ENCODE results near the gene FAM13C. TPM values are rescaled to one million over a fixed set of nuclear protein-coding genes. Genes with fewer than 3 reads are reported as not detected.

The FAM13C gene
- total and polyA plus RNA-seq, 2 of the 13 experiments (the other 11 are each of a cell fraction or from before 2014, with no cell fraction given), result 0.07 to 0.26 TPM

GRCh38 chr10:59387951-59388670, 25.8 kb upstream of the FAM13C start:
- Histone ChIP-seq H3K36me3 (replicated peaks in 1 of 2; ENCODE audit: control insufficient read depth in 1 of 2, insufficient read depth in 2 of 2, low read length in 2 of 2) (no peaks in the 10 kb centered on the region), H3K27me3 (ENCODE audit: control insufficient read depth in 1 of 2, insufficient read depth in 2 of 2, low read length in 2 of 2) (peaks cover 0 to 4% of the 10 kb centered on the region in 2 experiments; a peak in 1 of 5 replicates), H3K4me1 (ENCODE audit: insufficient read depth, low read length) (no peaks in the 10 kb centered on the region), H2AFZ (ENCODE audit: low read length) (no peak overlapping the region), H3K79me2 (ENCODE audit: insufficient read depth, low read length) (no peaks in the 10 kb centered on the region), H3K9ac (ENCODE audit: insufficient read depth, low read depth, low read length) (no peak overlapping the region), H4K20me1 (ENCODE audit: insufficient read depth, low read length) (no peaks in the 10 kb centered on the region), H3K4me3 (replicated peaks in 1 of 3; ENCODE audit: insufficient read depth in 1 of 3, low read depth in 2 of 3, low read length in 3 of 3) (no peak overlapping the region), H3K9me3 (ENCODE audit: low read length) (no peaks in the 10 kb centered on the region), H3K27ac (ENCODE audit: extremely low read length, insufficient read depth, low read length) (no peak overlapping the region), H3K4me2 (ENCODE audit: low read depth, low read length) (no peak overlapping the region)
- no peak for DNase-seq (ENCODE audit: low spot score)
- TF ChIP-seq CHD4 (IDR thresholded peaks at IDR 0.05; ENCODE audit: borderline replicate concordance, low read length), result no peak
- TF ChIP-seq THRA (CRISPR knock-in tag; IDR thresholded peaks at IDR 0.05; ENCODE audit: borderline replicate concordance), result peak; percentile 16; the same call in 1 of the 2 replicates
- CTCF ChIA-PET (ENCODE audit: low intra/inter-chr PET ratio, low total read pairs), result no interaction called here
- no peak for FAIRE-seq
- WGBS (ENCODE audit: low lambda C conversion rate), result 6% methylated on average over 3 of the region's 3 CpGs
- POLR2A ChIA-PET, result no interaction called here
- BruUV-seq (replicated peaks), result no TSS peak
- ATAC-seq, result no peak
- intact Hi-C loops (cut with micrococcal nuclease; ENCODE audit: unreplicated experiment) (no loop called here), in situ Hi-C loops (cut with HindIII; ENCODE audit: extremely low pct_ligation_motif_present, low pct_unique_long_range_greater_than_20kb) (no loop called here)

- Histone ChIP-seq H3K4me3 (replicated peaks in 1 of 3; ENCODE audit: insufficient read depth in 1 of 3, low read depth in 2 of 3, low read length in 3 of 3) (no peak overlapping the region), H3K9me3 (ENCODE audit: low read length) (no peaks in the 10 kb centered on the region), H3K9ac (ENCODE audit: insufficient read depth, low read depth, low read length) (no peak overlapping the region), H3K36me3 (replicated peaks in 1 of 2; ENCODE audit: control insufficient read depth in 1 of 2, insufficient read depth in 2 of 2, low read length in 2 of 2) (no peaks in the 10 kb centered on the region), H3K4me2 (ENCODE audit: low read depth, low read length) (no peak overlapping the region), H3K27ac (ENCODE audit: extremely low read length, insufficient read depth, low read length) (no peak overlapping the region), H2AFZ (ENCODE audit: low read length) (no peak overlapping the region), H4K20me1 (ENCODE audit: insufficient read depth, low read length) (no peaks in the 10 kb centered on the region), H3K4me1 (ENCODE audit: insufficient read depth, low read length) (no peaks in the 10 kb centered on the region), H3K79me2 (ENCODE audit: insufficient read depth, low read length) (no peaks in the 10 kb centered on the region), H3K27me3 (ENCODE audit: control insufficient read depth in 1 of 2, insufficient read depth in 2 of 2, low read length in 2 of 2) (peaks cover 0 to 4% of the 10 kb centered on the region in 2 experiments; a peak in 1 of 5 replicates)
- WGBS (ENCODE audit: low lambda C conversion rate), result 26% methylated on average over 3 of the region's 3 CpGs
- POLR2A ChIA-PET, result no interaction called here
- DNase-seq (ENCODE audit: low spot score), result no peak
- no TSS peak for BruUV-seq (replicated peaks)
- in situ Hi-C loops (cut with HindIII; ENCODE audit: extremely low pct_ligation_motif_present, low pct_unique_long_range_greater_than_20kb), result no loop called here
- CTCF ChIA-PET (ENCODE audit: low intra/inter-chr PET ratio, low total read pairs), result no interaction called here
- intact Hi-C loops (cut with micrococcal nuclease; ENCODE audit: unreplicated experiment), result loop anchor here (5.0 kb wide), 1 partner anchor 1507 kb away; no protein-coding TSS in a partner anchor
- TF ChIP-seq ZNF33B (CRISPR knock-in tag; IDR thresholded peaks at IDR 0.05) (no peak), ZNF576 (CRISPR knock-in tag; IDR thresholded peaks at IDR 0.05) (no peak), NR2F6 (IDR thresholded peaks at IDR 0.05) (no peak), NR2F6 (CRISPR knock-in tag; IDR thresholded peaks at IDR 0.05) (no peak), ZNF335 (CRISPR knock-in tag; IDR thresholded peaks at IDR 0.05) (no peak), RBM39 (IDR thresholded peaks at IDR 0.05; ENCODE audit: low read depth, low read length, poor library complexity, severe bottlenecking) (no peak), JDP2 (CRISPR knock-in tag; IDR thresholded peaks at IDR 0.05; ENCODE audit: borderline replicate concordance) (no peak), ZNF451 (CRISPR knock-in tag; IDR thresholded peaks at IDR 0.05) (no peak), ZNF337 (CRISPR knock-in tag; IDR thresholded peaks at IDR 0.05; ENCODE audit: borderline replicate concordance, low read depth) (no peak)
- ATAC-seq, result no peak
- no peak for FAIRE-seq
Measured at GRCh38 chr10:59384761-59385160, 22.4 kb upstream of the FAM13C start.

Measured in HepG2 (cell line).